NCI-H2227 treated with DMSO at 0.1 percent for 48 hours (cell line): ENCODE measurements around the gene CHFR.
"Not testable (repeated sequence)": the region's sequence is repeated elsewhere in the genome, so short reads cannot be mapped to it uniquely, and the experiment has no call there.

Source experiments
- DNase-seq: peaks from one replicate; lab custom pipeline; 2025; lab: John Stamatoyannopoulos, UW

The CHFR gene

DNA sequence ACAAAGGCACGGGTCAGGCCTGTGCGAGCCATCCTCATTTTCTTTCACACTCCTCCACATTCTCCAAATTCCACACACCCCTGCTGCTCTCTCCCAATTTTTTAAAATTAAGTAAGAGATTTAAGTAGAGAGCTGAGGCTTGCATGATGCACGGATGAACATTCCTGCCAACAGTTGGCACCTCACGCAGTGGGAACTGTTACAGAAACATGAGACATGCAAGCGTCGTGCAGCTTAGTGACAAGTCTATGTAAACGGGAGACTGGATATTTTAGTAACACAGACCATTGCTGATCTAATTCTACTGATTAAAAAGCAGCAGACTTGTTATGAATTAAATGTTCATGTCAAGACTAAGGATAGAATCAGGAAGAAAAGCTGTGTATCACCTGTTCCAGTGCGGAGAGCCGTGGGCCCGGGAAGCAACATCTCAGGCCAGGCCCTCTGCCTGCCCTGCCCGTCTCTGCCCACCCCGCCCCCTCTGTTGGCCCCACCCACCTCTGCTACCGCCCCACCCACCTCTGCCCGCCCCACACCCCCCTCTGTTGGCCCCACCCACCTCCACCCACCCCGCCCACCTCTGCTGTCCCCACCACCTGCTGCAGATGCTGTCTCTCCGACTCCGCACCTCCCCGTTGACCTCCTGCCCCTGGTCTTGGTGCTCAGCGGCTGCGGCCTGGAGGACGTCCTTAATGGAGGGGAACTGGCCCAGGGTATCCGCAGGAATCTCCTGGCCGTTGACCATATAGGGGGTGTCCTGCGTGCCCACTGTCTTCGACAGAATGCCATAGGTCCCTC lies 79.9 kb downstream of the CHFR start:
- DNase-seq = no peak

DNA sequence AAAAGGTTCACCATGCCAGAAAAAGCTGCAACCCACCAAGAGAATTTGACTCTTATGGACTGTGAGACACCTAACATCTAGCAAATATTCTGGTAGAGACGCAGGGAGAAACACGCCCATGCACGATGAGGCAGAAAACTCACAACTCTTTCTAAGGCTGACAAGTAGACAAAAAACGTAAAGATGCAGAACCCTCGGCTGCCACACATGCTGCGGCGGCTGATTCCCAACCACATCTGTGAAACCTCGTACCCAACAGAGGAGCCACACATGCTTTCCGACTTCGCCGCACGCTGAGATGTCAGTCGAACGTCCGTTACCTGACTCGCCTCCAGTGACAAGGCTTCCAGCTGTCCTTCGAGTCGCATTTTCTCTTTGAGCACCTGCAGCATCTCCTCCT lies 80.5 kb downstream of the CHFR start:
- DNase-seq = no peak

DNA sequence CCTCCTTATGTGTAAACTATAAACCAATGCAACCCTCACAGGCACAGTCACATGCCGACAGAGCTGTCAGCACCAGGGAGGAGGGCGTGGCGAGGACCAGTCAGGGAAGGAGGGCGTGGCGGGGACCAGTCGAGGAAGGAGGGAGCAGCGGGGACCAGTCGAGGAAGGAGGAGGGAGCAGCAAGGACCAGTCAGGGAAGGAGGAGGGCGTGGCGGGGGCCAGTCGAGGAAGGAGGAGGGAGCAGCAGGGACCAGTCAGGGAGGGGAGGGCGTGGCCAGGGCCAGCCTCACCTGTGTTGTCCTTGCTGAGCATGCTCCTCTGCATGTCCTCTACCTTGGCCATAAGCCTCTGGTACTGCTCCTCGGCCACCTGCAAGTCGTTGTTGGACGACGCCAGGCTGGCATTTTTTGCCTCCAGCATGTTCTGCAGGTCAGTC lies 83.0 kb downstream of the CHFR start:
- no peak for DNase-seq

DNA sequence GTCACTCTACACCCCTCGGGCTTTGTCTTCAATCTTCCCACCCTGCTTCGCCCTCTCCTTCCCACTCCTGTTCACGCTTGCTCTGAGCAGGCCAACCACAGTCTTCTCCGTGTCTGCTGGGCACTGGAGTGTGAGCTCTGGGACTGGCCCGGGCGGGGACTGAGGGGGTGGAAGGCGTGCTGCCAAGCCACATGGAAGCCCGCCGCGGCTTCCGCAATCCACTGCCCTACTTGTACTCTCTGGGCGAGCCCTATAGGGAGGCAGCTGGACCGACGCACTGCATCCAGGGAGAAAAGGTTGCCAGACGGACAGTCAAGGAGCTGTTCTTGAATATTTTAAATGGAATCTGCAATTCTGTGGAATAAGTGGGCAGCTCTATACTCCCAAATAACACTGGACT lies 83.5 kb downstream of the CHFR start:
- DNase-seq = no peak

DNA sequence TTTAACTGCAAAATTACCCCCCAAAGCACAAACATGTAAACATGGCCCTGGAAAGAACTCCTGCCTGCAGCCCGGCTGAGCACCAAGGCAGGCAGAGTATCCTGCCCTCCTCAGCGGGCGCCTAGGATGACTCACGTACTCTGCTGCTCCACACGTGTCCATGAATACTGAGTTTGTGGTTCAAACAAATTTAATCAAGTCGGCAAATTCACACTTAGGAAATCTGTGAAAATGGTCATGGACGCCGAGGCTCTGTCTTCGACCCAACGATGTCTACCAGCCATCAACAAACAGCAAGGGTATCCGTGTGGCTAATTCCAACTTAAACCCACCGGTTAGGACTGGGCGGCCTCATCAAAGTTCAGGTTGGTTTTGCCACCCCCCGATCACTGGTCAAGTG lies 84.3 kb downstream of the CHFR start:
- DNase-seq = no peak

DNA sequence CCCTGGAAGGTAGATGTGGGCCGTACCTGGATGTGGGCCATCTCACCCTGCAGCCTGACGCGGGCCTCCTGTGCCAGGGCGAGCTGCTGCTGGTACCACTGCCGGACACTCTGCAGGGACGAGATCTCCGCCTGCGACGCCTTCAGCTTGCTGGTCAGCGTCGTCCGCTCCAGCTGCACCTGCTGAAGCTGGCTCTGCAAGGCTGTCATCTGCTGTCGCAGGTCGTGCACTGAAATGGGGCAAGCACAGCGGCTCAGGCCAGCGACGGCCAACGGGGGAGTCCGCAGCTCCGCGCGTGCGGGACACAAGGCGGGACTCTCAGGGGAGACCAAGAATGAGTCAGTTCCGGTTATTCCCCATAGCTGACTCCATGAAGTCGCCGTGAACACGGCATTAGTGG lies 85.7 kb downstream of the CHFR start:
- DNase-seq = no peak

DNA sequence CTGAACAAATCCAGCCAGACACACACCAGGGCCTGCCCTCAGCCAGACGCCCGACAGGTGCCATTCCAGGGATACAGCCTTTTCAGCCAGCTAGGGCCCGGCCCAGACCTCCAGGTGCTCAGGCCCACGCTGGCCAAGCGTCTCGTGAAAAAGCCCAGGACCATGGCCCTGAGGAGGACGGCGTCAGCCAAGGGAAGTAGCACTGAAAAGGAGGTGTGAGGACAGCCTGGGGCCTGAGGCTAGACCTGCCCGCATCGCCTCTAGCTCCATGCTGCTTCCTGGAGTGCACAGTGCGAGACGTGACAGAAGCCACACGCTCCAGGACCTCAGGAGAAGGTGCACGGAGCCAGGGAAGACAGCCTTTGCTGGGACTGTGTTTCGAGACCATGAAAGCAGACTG lies 88.6 kb downstream of the CHFR start:
- no peak for DNase-seq

DNA sequence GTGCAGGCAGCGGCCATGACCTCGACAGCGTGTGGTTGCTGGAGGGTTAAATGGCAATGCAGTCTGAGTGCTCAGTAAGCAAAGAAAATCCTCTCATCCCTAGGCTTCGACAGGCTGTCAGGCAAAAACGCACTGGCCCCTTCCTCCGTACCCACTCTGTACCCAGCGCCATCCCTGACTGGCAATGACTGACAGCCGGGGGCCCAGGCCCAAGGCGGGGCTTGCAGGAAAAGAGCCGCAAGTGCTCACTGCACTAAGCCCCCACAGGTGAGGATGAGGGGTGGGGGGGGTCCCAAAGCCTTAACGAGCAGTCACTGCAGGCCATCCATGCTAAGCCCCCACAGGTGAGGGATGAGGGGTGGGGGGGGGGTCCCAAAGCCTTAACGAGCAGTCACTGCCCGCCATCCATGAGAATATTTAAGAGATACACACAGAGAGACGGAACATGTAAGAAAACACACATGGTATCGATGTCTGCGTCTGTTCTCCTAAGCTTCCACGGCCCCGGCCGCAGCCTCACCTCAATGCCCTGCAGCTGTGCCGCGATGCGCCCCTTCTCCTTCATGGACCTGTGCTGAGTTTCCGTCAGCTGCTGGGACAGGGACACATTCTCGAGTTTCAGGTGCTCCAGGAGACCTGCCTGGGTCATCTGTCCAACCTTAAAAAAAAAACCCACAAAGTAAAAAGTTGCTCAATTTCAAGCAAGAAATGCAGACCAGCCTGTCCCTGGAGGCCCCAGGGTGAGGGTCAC lies 89.4 kb downstream of the CHFR start:
- DNase-seq = no peak

DNA sequence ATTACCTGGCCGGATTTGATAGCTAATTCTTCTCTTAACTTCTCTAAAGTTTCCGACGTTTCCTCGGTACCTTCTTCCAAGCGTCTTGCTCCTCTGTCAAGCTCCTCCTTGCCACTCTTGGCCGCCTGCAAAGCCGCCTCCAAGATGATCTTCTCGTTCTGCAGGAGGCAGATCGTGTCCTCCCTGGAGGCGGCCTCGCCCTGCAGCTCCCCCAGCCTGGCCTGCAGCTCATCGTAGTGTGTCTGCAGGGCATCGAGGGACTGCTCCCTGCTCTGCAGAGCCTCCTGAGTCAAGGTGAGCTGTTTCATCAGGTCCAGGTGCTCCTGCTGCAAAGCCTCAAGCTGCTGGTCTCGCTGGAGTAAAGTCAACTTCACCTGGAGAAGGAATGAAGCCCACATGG lies 91.6 kb downstream of the CHFR start:
- no peak for DNase-seq

DNA sequence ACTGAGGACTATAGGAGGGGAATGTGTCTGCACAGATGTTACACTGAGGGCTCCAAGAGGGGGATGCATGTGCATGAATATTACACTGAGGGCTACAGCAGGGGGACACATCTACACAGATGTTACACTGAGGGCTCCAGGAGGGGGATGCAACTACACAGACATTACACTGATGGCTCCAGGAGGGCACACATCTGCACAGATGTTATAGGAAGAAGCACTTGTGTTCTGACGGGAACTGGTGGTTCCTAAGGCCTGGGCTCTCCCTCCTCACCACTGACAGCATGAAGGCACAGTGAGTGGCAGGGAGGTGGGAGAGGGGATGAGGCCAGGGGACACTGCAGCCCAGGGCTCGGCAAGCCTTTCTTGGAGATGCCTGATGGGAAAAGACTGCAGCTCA lies 95.5 kb downstream of the CHFR start:
- DNase-seq = not testable (repeated sequence)

DNA sequence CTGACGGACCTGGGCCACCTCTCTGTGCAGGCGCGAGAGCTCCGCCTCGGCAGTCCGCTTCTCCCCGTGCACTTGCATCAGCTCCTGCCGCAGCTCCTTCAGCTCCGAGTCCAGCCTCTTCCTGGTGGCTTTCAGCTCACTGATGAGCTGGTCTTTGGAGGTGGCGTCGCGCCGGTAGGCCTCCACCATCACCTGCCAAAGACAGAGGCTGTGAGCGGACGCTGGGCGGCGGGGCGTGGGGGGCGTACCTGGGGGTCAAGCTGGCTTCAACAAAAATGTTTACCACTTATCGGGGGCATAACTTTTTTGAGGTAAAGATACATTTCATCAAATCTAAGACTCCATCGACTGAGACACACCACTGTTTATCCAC lies 98.3 kb downstream of the CHFR start:
- DNase-seq = no peak

DNA sequence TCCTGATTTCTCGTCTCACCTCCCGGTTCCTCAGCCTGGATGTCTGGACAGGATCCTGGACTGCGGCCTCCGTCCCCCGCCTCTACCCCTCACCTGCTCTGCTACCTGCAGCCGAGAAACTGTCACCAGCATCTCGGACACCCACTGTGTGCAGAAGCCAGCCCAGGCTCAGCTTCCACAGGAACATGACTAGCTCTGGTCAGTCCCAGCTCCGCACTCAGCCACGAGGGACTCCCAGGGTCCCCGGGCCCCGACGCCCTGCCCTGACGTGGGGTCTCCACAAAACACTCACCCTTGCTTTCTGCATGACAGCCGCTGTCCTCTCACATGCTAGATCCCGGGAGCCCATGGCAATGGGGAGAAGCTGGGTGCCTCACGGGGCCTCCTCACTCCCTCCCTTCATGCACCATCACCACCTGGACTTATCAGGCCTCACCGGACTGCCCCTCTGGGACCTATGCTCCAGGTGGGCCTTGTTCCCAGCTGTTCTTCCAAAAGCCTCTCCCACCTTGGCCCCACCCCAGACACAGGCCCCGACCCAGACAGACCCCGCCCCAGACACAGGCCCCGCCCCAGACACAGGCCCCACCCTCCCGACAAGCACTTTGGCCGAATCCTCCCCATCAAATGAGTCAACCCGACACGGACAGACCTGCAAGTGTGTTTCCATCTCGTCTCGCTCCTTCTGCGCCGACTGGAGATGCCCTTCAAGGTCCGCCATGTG lies 98.9 kb downstream of the CHFR start:
- DNase-seq = no peak

DNA sequence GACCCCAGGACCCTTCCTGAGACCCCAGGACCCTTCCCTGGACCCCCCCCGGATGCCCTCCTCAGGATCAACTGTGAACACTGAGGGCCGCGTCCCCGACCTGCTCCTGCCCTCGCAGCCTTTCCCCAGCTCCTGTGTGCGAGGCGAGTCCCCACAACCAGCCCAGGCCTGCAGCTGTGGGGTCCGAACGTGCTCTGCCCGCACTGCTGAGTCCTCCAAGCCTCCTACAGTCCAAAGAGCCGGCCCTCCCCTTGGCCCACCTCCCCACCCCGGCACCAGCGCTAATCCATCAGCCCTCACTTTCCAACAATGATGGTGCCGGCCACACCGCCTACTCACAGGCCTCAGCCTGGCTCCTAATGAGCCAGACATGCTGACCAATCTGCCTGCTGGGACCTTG lies 99.5 kb downstream of the CHFR start:
- DNase-seq = no peak

DNA sequence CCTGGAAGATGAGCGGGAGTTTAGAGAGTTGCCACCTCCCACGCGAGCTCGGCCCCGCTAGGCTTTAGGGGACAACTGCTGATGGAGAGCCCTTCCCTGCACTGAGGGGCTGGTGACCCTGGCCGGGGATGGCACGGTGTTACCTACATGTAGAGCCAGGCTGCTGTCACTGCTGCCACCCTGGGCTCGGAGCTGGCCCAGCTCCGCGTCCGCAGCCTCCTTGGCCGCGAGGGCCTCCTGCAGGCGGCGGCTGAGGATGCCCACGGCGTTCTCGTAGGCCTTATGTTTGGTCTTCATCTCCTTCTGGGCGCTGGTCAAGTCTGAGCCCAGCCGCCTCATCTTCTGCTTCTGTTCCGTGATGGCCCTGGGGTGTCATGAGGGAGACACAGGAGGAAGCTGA lies 101.2 kb downstream of the CHFR start:
- no peak for DNase-seq

DNA sequence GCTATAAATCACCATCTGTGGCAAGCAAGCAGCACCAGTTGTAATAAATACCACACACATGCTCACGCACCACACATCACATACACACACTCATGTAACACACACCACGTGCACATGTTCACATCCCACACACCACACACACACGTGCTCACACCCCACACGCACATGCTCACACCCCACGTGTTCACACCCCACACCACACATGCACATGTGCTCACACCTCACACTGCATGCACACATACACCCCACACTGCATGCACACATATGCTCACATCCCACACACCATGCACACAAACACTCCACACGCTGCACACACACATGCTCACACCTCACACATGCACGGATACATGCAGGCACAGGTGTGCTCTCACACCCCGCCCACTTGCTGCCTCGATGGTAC lies 102.8 kb downstream of the CHFR start:
- no peak for DNase-seq

DNA sequence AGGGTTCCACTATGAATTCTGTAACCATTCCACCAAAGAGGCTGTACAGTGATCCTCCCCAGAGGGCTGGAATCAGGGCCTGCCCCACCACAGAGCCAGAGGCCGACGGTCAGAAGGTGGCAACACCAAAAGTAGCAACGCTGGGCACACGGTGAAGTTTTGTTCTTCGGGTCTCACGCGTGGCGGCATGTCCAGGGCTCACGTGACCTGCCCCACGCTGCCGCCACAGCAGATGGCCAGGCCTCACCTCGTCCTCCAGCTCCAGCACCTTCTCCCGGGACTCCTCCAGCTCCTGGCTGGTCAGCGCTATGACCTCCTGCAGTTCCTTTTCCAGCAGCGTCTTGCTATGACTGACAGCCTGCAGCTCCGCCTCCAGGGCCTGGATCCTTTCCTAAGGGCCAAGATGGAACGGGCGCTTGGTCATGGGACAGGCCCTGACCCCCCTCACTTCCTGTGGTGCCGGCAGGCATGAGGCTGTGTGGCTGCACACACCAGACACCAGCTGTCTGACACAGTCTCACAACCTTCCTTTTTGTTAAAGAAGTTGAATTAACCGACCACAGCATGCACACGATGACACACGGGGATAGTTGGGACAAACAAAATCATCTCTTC lies 103.4 kb downstream of the CHFR start:
- DNase-seq = no peak
